Cardiac muscle cell (in vitro differentiated cells and primary cell): ENCODE measurements around the gene KREMEN1. TPM values are rescaled to one million over a fixed set of nuclear protein-coding genes. Genes with fewer than 3 reads are reported as not detected.

Experiments
- DNase-seq, 2 donors: peaks; one replicate each; pipeline versions ENCODE4 v3.0.0 to v3.0.0-alpha.2; 2010 to 2017; ENCODE audit warnings: low read depth in 1 of 2, low spot score in 1 of 2
- H3K27ac ChIP-seq: fragments of 200-600 bp; sonication (generic); 2 replicates; pipeline ENCODE4 v1.5.1; 2016
- H3K27me3 ChIP-seq: fragments of 200-600 bp; sonication (generic); 2 replicates; pipeline ENCODE4 v1.6.0; 2016; ENCODE audit warnings: control low read depth
- H3K36me3 ChIP-seq: fragments of 200-600 bp; sonication (generic); 2 replicates; pipeline ENCODE4 v1.5.1; 2016; ENCODE audit warnings: control low read depth
- H3K4me1 ChIP-seq: fragments of 200-600 bp; sonication (generic); 2 replicates; pipeline ENCODE4 v1.8.1; 2017; ENCODE audit warnings: low read depth, mild to moderate bottlenecking, mixed run types
- H3K4me3 ChIP-seq: fragments of 200-600 bp; sonication (generic); 2 replicates; pipeline ENCODE4 v1.5.1; 2016; ENCODE audit warnings: mild to moderate bottlenecking
- H3K9me3 ChIP-seq: fragments of 200-600 bp; sonication (generic); 2 replicates; pipeline ENCODE4 v1.5.1; 2017; ENCODE audit warnings: low read depth, mild to moderate bottlenecking, control low read depth
- polyA plus RNA-seq: library from polyadenylated mRNA; unstranded; fragments of >200 nt; fragmentation: Nextera tagmentation; extraction: Ambion mirVana; gene quantifications from 2 replicates; pipeline ENCODE4 v1.2.1, GENCODE V29; 2016
- total RNA-seq: library from RNA; depleted of rRNA; stranded (reverse); fragments of >200 nt; gene quantifications from 2 replicates; pipeline ENCODE4 v1.2.3, GENCODE V29; 2016
- TF ChIP-seq, protein P1 (sequence below): IDR thresholded peaks from 2 replicates; pipeline ENCODE4 v1.5.1; 2012; ENCODE audit warnings: low read depth, mild to moderate bottlenecking, low read length

KREMEN1 gene
- total and polyA plus RNA-seq, 2 experiments from 2014 or later: 18.0 to 20.3 TPM

DNA sequence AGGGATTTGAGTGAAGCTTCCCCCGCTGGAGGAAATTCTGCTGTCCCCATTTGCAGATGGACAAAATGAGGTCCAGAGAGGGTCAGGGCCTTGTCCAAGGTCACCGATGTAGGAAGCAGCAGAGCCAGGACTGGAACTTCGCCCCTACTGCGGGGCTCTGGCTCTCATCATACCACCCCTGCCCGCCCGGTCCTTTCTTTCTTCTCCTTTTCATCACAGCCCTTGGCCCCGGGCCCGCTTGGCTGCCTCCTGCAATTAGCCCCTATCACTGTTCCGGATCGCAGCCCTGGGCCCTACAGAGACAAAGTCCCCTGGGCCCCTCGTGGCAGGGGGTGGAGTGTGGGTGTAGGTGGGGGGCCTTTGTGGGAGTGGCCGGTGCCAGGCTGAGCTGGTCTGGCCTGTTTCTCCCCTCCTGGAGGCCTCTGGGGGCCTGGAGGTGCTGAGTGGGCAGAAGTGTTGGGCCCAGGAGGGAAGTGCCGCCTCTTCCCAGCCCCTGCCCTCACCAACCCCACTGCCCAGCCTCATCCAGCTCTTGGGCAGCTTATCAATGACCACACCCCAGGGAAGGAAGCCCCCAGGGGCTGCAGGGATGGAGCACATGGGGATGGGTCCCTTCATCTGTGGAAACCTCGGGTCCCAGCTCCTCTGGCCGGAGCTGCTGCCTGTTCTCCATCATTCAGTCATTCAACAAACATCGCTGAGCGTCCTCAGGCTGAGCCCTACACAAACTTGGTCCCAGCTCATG, 136.2 kb downstream of the KREMEN1 start:
- no peaks in the 10 kb centered on the region for H3K36me3 ChIP-seq
- no peaks in the 10 kb centered on the region for H3K27me3 ChIP-seq
- H3K4me1 ChIP-seq: no peaks in the 10 kb centered on the region
- no peaks in the 10 kb centered on the region for H3K9me3 ChIP-seq
- TF ChIP-seq, protein P1, sequence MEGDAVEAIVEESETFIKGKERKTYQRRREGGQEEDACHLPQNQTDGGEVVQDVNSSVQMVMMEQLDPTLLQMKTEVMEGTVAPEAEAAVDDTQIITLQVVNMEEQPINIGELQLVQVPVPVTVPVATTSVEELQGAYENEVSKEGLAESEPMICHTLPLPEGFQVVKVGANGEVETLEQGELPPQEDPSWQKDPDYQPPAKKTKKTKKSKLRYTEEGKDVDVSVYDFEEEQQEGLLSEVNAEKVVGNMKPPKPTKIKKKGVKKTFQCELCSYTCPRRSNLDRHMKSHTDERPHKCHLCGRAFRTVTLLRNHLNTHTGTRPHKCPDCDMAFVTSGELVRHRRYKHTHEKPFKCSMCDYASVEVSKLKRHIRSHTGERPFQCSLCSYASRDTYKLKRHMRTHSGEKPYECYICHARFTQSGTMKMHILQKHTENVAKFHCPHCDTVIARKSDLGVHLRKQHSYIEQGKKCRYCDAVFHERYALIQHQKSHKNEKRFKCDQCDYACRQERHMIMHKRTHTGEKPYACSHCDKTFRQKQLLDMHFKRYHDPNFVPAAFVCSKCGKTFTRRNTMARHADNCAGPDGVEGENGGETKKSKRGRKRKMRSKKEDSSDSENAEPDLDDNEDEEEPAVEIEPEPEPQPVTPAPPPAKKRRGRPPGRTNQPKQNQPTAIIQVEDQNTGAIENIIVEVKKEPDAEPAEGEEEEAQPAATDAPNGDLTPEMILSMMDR: no peak
- no peak for DNase-seq
- H3K27ac ChIP-seq: no peak overlapping the region
- no peak overlapping the region for H3K4me3 ChIP-seq

DNA sequence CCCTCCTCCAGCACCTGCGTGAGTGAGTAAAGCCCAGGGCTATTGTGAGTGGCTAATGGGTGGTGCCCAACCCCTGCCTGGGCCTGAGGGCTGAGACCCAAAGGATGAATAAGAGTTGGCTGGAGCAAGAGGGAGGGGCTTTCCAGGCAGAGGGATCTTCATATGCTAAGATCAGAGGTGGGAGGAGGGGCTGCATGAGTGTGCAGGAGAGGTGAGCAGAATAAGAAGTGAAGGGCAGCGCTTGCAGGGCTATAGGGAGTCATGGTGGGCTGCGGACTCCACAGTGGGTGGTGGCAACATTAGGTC, 136.7 kb downstream of the KREMEN1 start:
- H3K9me3 ChIP-seq: no peaks in the 10 kb centered on the region
- DNase-seq: no peak
- no peak overlapping the region for H3K4me3 ChIP-seq
- no peak overlapping the region for H3K27ac ChIP-seq
- H3K36me3 ChIP-seq: no peaks in the 10 kb centered on the region
- no peaks in the 10 kb centered on the region for H3K27me3 ChIP-seq
- H3K4me1 ChIP-seq: no peaks in the 10 kb centered on the region
- TF ChIP-seq, protein P1: no peak

DNA sequence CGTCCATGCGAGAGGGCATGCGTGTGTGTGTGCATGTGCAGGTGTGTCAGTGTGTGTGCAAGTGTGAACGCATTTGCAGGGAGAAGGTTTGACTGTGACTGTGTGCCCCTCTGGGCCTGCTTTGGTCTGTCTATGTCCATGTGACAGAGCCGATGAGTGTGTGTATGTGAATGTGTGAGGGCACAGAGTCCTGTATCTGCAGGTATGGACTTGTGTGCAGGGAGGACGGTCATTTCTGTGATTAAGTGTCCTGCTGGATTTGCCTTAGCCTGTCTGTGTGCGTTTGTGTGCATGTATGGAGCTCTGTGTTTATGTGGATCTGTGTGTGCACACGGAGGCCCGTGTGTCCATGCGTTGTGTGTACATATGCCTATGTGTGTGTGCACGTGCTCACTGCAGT, 138.2 kb downstream of the KREMEN1 start:
- no peak overlapping the region for H3K27ac ChIP-seq
- H3K4me1 ChIP-seq: no peaks in the 10 kb centered on the region
- no peaks in the 10 kb centered on the region for H3K27me3 ChIP-seq
- TF ChIP-seq, protein P1: no peak
- no peak for DNase-seq
- H3K9me3 ChIP-seq: no peaks in the 10 kb centered on the region
- no peak overlapping the region for H3K4me3 ChIP-seq
- no peaks in the 10 kb centered on the region for H3K36me3 ChIP-seq

DNA sequence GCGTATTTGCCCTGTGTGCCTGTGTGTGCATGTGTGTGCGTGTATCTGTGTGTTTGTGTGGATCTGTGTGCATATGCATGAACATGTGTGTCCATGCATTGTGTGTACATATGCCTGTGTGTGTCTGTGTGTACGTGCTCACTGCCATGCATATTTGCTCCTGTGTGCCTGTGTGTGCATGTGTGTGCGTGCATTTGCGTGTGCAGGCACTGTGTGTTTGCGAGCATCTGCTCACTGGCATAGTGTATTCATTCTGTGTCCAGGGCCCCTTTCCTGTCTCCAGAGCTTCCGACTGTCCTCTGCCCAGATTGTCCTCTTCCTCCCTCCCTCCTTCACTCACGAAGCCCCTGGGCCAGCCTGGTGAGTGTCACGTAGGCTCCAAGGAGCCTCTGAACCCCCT, 138.6 kb downstream of the KREMEN1 start:
- Histone ChIP-seq H3K27me3 (no peaks in the 10 kb centered on the region), H3K36me3 (no peaks in the 10 kb centered on the region), H3K27ac (no peak overlapping the region), H3K4me3 (no peak overlapping the region), H3K4me1 (no peaks in the 10 kb centered on the region), H3K9me3 (no peaks in the 10 kb centered on the region)
- TF ChIP-seq, protein P1: no peak
- no peak for DNase-seq

DNA sequence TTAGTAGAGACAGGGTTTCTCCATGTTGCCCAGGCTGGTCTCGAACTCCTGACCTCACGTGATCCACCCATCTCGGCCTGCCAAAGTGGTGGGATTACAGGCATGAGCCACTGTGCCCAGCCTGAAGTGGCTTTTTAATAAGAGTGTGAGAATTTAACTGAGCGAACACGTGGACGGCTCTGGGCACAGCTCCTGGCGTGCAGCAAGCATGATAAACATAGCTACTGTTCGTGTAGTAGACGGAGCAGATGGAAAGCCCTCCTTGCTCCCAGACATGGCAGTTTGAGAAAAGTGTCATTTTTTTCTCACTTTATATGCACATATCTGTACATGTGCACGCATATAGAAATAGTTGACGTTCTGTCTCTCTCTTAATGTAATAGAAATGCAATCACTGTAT, 139.9 kb downstream of the KREMEN1 start:
- no peaks in the 10 kb centered on the region for H3K36me3 ChIP-seq
- H3K9me3 ChIP-seq: no peaks in the 10 kb centered on the region
- no peak overlapping the region for H3K27ac ChIP-seq
- H3K27me3 ChIP-seq: no peaks in the 10 kb centered on the region
- TF ChIP-seq, protein P1: no peak
- no peaks in the 10 kb centered on the region for H3K4me1 ChIP-seq
- DNase-seq: no peak
- H3K4me3 ChIP-seq: no peak overlapping the region
